Measurements from ENCODE around the gene HSD11B2. TPM values are rescaled to one million over a fixed set of nuclear protein-coding genes. Genes with fewer than 3 reads are reported as not detected.

Gene HSD11B2
- total and polyA plus RNA-seq, 10 of the 15 experiments (the other 5 are each of a cell fraction or from before 2014, with no cell fraction given) = 0.09 to 0.34 (median 0.21) TPM; not detected in 2

- Histone ChIP-seq H3K79me2 (ENCODE audit: control insufficient read depth, insufficient read depth, low read length) (no peaks in the 10 kb centered on the region), H3K27me3 (replicated peaks in 1 of 2; ENCODE audit: control insufficient read depth in 2 of 2, insufficient read depth in 2 of 2, low read length in 1 of 2) (peaks cover 6 to 17% of the 10 kb centered on the region in 2 experiments), H3K4me3 (no peak overlapping the region), H4K20me1 (ENCODE audit: control insufficient read depth, insufficient read depth) (no peaks in the 10 kb centered on the region), H3K9me3 (replicated peaks; ENCODE audit: control insufficient read depth, insufficient read depth, low read length) (no peaks in the 10 kb centered on the region), H3K9ac (ENCODE audit: control insufficient read depth, insufficient read depth, low read length) (no peak overlapping the region), H3K36me3 (ENCODE audit: control insufficient read depth in 2 of 2, insufficient read depth in 2 of 2, low read length in 1 of 2) (no peaks in the 10 kb centered on the region), H3K27ac (ENCODE audit: control insufficient read depth, insufficient read depth) (no peak overlapping the region), H3K4me2 (ENCODE audit: control insufficient read depth, insufficient read depth) (no peak overlapping the region), H3K4me1 (ENCODE audit: control insufficient read depth, insufficient read depth, low read length) (no peaks in the 10 kb centered on the region), H2AFZ (ENCODE audit: control insufficient read depth, low read depth, low read length) (no peak overlapping the region)
- WGBS (ENCODE audit: insufficient coverage, insufficient replicate concordance, low lambda C conversion rate, missing lambda C conversion rate) = 64% methylated on average over 18 of the region's 18 CpGs
- ChIA-PET POLR2A (no interaction called here), CTCF (interaction anchor here (0.6 to 1.3 kb wide), 2 partner anchors 111 to 171 kb away, joined by 3 read pairs; no protein-coding TSS in a partner anchor), SMC1A (ENCODE audit: uncharacterized antibody, unreplicated experiment) (interaction anchor here (0.9 kb wide), 1 partner anchor 132 kb away, joined by 3 read pairs; no protein-coding TSS in a partner anchor), RAD21 (ENCODE audit: unreplicated experiment) (no interaction called here)
- ATAC-seq (no peak), DNase-seq (ENCODE audit: low read depth, low spot score) (no peak), FAIRE-seq (no peak)
- intact Hi-C loops (cut with micrococcal nuclease; ENCODE audit: unreplicated experiment) = no loop called here
- no TSS peak for BruUV-seq (replicated peaks)
- in situ Hi-C loops (cut with MboI) = no loop called here
- TF ChIP-seq CREM (IDR thresholded peaks at IDR 0.05; ENCODE audit: low read depth) (no peak), E4F1 (IDR thresholded peaks at IDR 0.05; ENCODE audit: borderline replicate concordance, partially characterized antibody) (no peak), PBX3 (IDR thresholded peaks at IDR 0.05; ENCODE audit: insufficient replicate concordance, low read depth, low read length) (no peak), CEBPZ (IDR thresholded peaks at IDR 0.05; ENCODE audit: low read depth, low read length) (no peak)
These were observed 38.4 kb upstream of the HSD11B2 start for GRCh38 chr16:67392301-67393059.
